Motor neuron (in vitro differentiated cells): ENCODE data around the gene PTPRM. TPM values are rescaled to one million over a fixed set of nuclear protein-coding genes. Genes with fewer than 3 reads are reported as not detected.
A peak's percentile ranks its signal among the peaks of the same experiment; 100 is the strongest.

Experiments
- ATAC-seq, 8 experiments: fragments of 200-7000 bp; cut with Tn5 transposase; replicated peaks in 6 of 8; 2 replicates each; pipeline ENCODE4 v1.8.0; 2021; ENCODE audit warnings: mild to moderate bottlenecking in 8 of 8, moderate library complexity in 8 of 8
- H3K27ac ChIP-seq, 2 donors: fragments of 250-450 bp; sonication (Bioruptor Pico); 2 replicates each; pipeline ENCODE4 v1.9.0; 2021; ENCODE audit warnings: antibody characterized with exemption in 2 of 2, mild to moderate bottlenecking in 2 of 2, moderate library complexity in 1 of 2
- H3K4me1 ChIP-seq, 2 donors: fragments of 250-450 bp; sonication (Bioruptor Pico); replicated peaks in 1 of 2; 2 replicates each; pipeline ENCODE4 v1.6.1; 2021; ENCODE audit warnings: antibody characterized with exemption in 2 of 2, mild to moderate bottlenecking in 2 of 2, moderate library complexity in 1 of 2
- H3K4me3 ChIP-seq, 5 donors: fragments of 250-450 bp; sonication (Bioruptor Pico); 2 replicates each; pipeline ENCODE4 v1.9.0; 2021; ENCODE audit warnings: antibody characterized with exemption in 5 of 5, mild to moderate bottlenecking in 5 of 5, moderate library complexity in 4 of 5
- WGBS, 10 experiments: fragments of 450-650 bp; shearing (Covaris generic); methylation state at CpG; one replicate each; pipeline ENCODE4 v1.0.0; 2022; 5-methylcytosine and 5-hydroxymethylcytosine counted together
- in situ Hi-C, 9 experiments: fragments of 400-800 bp; cut with MboI; loops; one replicate each; pipeline ENCODE4 v1.15.0; 2021; ENCODE audit warnings: low sequenced_read_pairs in 9 of 9, low pct_unique_long_range_greater_than_20kb in 2 of 9; ENCODE audit not compliant: unreplicated experiment in 9 of 9
- total RNA-seq, 8 experiments: library from RNA; unstranded; fragments of 300-600 nt; gene quantifications; 2 replicates each; pipeline versions ENCODE4 v1.2.3 to v1.2.4, GENCODE V29; 2022

Gene PTPRM
- total RNA-seq, 8 experiments from 2014 or later = 12.9 to 106 (median 66.9) TPM

- WGBS, 10 experiments = 38 to 100% (median 77%) methylated on average over 1 to 2 of the region's 3 CpGs; no CpG with 5 or more reads in 2 of the 10 experiments
- Histone ChIP-seq H3K27ac (no peak overlapping the region), H3K4me3 (no peak overlapping the region), H3K4me1 (no peaks in the 10 kb centered on the region)
- ATAC-seq = peak in 2 of 8 experiments; percentile 51 to 77
- in situ Hi-C loops = no loop called here
Measured at GRCh38 chr18:7830468-7830867, 263.4 kb downstream of the PTPRM start.

- H3K4me3 ChIP-seq = no peak overlapping the region
- 40 to 100% (median 80%) methylated on average over 1 of the region's 2 CpGs; no CpG with 5 or more reads in 7 of the 10 experiments for WGBS, 10 experiments
- no peak for ATAC-seq
- in situ Hi-C loops = no loop called here
- H3K27ac ChIP-seq = no peak overlapping the region
- H3K4me1 ChIP-seq = peaks cover 0 to 3% of the 10 kb centered on the region in 2 donors
Measured at GRCh38 chr18:7839548-7839947, 272.4 kb downstream of the PTPRM start.

- no peak for ATAC-seq
- peaks cover 0 to 3% of the 10 kb centered on the region in 2 donors for H3K4me1 ChIP-seq
- in situ Hi-C loops = no loop called here
- no peak overlapping the region for H3K27ac ChIP-seq
- H3K4me3 ChIP-seq = no peak overlapping the region
- 0 to 100% (median 64%) methylated on average over 1 to 2 of the region's 2 CpGs; no CpG with 5 or more reads in 5 of the 10 experiments for WGBS, 10 experiments
Measured at GRCh38 chr18:7840411-7840810, 273.3 kb downstream of the PTPRM start.

GRCh38 chr18:7844017-7844416 lies 276.9 kb downstream of the PTPRM start:
- H3K4me1 ChIP-seq = peaks cover 0 to 3% of the 10 kb centered on the region in 2 donors
- no peak for ATAC-seq
- in situ Hi-C loops = no loop called here
- H3K27ac ChIP-seq = no peak overlapping the region
- 60 to 100% (median 100%) methylated on average over 1 to 2 of the region's 2 CpGs; no CpG with 5 or more reads in 5 of the 10 experiments for WGBS, 10 experiments
- no peak overlapping the region for H3K4me3 ChIP-seq

GRCh38 chr18:7844418-7844817 lies 277.3 kb downstream of the PTPRM start:
- in situ Hi-C loops = no loop called here
- peaks cover 0 to 3% of the 10 kb centered on the region in 2 donors for H3K4me1 ChIP-seq
- no peak overlapping the region for H3K27ac ChIP-seq
- no peak for ATAC-seq
- WGBS, 10 experiments = 33 to 100% (median 80%) methylated on average over 1 to 2 of the region's 2 CpGs; no CpG with 5 or more reads in 3 of the 10 experiments
- no peak overlapping the region for H3K4me3 ChIP-seq

GRCh38 chr18:7846335-7846734 lies 279.2 kb downstream of the PTPRM start:
- no peaks in the 10 kb centered on the region for H3K4me1 ChIP-seq
- H3K27ac ChIP-seq = no peak overlapping the region
- peak in 3 of 8 experiments; percentile 22 to 88 (median 39) for ATAC-seq
- in situ Hi-C loops = no loop called here
- WGBS, 10 experiments = 46 to 100% (median 76%) methylated on average over 1 to 4 of the region's 4 CpGs
- H3K4me3 ChIP-seq = no peak overlapping the region

- Histone ChIP-seq H3K27ac (no peak overlapping the region), H3K4me1 (no peaks in the 10 kb centered on the region), H3K4me3 (no peak overlapping the region)
- peak in 1 of 8 experiments; percentile 83 for ATAC-seq
- WGBS, 10 experiments = 33 to 100% (median 90%) methylated on average over 1 to 3 of the region's 4 CpGs; no CpG with 5 or more reads in 3 of the 10 experiments
- in situ Hi-C loops = no loop called here
Measured at GRCh38 chr18:7847357-7848053, 280.4 kb downstream of the PTPRM start.

GRCh38 chr18:7848054-7848412 lies 280.9 kb downstream of the PTPRM start:
- no peak overlapping the region for H3K4me3 ChIP-seq
- peak in 1 of 8 experiments; percentile 26 for ATAC-seq
- H3K27ac ChIP-seq = no peak overlapping the region
- H3K4me1 ChIP-seq = no peaks in the 10 kb centered on the region
- in situ Hi-C loops = no loop called here

- no peaks in the 10 kb centered on the region for H3K4me1 ChIP-seq
- no peak overlapping the region for H3K27ac ChIP-seq
- in situ Hi-C loops = no loop called here
- no peak for ATAC-seq
- no peak overlapping the region for H3K4me3 ChIP-seq
Measured at GRCh38 chr18:7850446-7850845, 283.3 kb downstream of the PTPRM start.

- Histone ChIP-seq H3K4me1 (no peaks in the 10 kb centered on the region), H3K4me3 (no peak overlapping the region), H3K27ac (no peak overlapping the region)
- WGBS, 10 experiments = 43 to 100% (median 93%) methylated on average over 1 of the region's 1 CpG; no CpG with 5 or more reads in 2 of the 10 experiments
- peak in 2 of 8 experiments; percentile 26 to 72 for ATAC-seq
- in situ Hi-C loops = no loop called here
Measured at GRCh38 chr18:7855028-7855427, 287.9 kb downstream of the PTPRM start.

- in situ Hi-C loops = no loop called here
- Histone ChIP-seq H3K4me1 (no peaks in the 10 kb centered on the region), H3K27ac (no peak overlapping the region), H3K4me3 (no peak overlapping the region)
- no peak for ATAC-seq
- WGBS, 10 experiments = 0 to 80% (median 23%) methylated on average over 1 of the region's 1 CpG; no CpG with 5 or more reads in 6 of the 10 experiments
Measured at GRCh38 chr18:7855671-7856070, 288.6 kb downstream of the PTPRM start.

- no peak for ATAC-seq
- Histone ChIP-seq H3K27ac (no peak overlapping the region), H3K4me1 (no peaks in the 10 kb centered on the region), H3K4me3 (no peak overlapping the region)
- WGBS, 10 experiments = 56 to 100% (median 83%) methylated on average over 1 to 3 of the region's 3 CpGs; no CpG with 5 or more reads in 2 of the 10 experiments
- in situ Hi-C loops = no loop called here
Measured at GRCh38 chr18:7856116-7856515, 289.0 kb downstream of the PTPRM start.

- WGBS, 10 experiments = 75 to 100% (median 100%) methylated on average over 1 to 2 of the region's 2 CpGs; no CpG with 5 or more reads in 5 of the 10 experiments
- in situ Hi-C loops = no loop called here
- ATAC-seq = no peak
- Histone ChIP-seq H3K4me3 (no peak overlapping the region), H3K4me1 (no peaks in the 10 kb centered on the region), H3K27ac (no peak overlapping the region)
Measured at GRCh38 chr18:7856733-7857132, 289.6 kb downstream of the PTPRM start.

GRCh38 chr18:7857562-7857961 lies 290.4 kb downstream of the PTPRM start:
- H3K4me3 ChIP-seq = no peak overlapping the region
- in situ Hi-C loops = no loop called here

More at GRCh38 chr18:7857562-7857961, 290.4 kb downstream of the PTPRM start:
- Histone ChIP-seq H3K4me1 (no peaks in the 10 kb centered on the region), H3K27ac (no peak overlapping the region)
- WGBS, 10 experiments = 50 to 100% (median 83%) methylated on average over 1 of the region's 1 CpG; no CpG with 5 or more reads in 1 of the 10 experiments
- no peak for ATAC-seq
